Activated T-cell treated with anti-CD3 and anti-CD28 coated beads, Interleukin-2, amount 50 U/mL, for 4 hours (primary cell): ENCODE measurements around the gene TMEM54. TPM values are rescaled to one million over a fixed set of nuclear protein-coding genes. Genes with fewer than 3 reads are reported as not detected.

ENCODE experiments used
- ATAC-seq, 2 donors: fragments of 200-7000 bp; cut with Tn5 transposase; one replicate each; pipeline ENCODE4 v1.10.0; 2021
- DNase-seq: peaks from one replicate; pipeline ENCODE4 v3.0.0-alpha.2; 2020
- H3K27me3 Mint-ChIP-seq: one replicate; pipeline ENCODE4 v1.8.0; 2021; ENCODE audit warnings: low read depth, mixed read lengths
- H3K36me3 Mint-ChIP-seq: one replicate; pipeline ENCODE4 v1.8.0; 2022; ENCODE audit warnings: mixed read lengths; ENCODE audit not compliant: insufficient read depth
- H3K4me1 Mint-ChIP-seq: one replicate; pipeline ENCODE4 v1.8.0; 2021; ENCODE audit warnings: low read depth, mixed read lengths
- H3K4me3 Mint-ChIP-seq: one replicate; pipeline ENCODE4 v1.8.0; 2021; ENCODE audit warnings: mild to moderate bottlenecking, moderate library complexity, mixed read lengths
- H3K9me3 Mint-ChIP-seq: one replicate; pipeline ENCODE4 v1.8.0; 2021; ENCODE audit warnings: mixed read lengths
- total RNA-seq, 3 donors: library from RNA; stranded (reverse); gene quantifications; one replicate each; pipeline ENCODE4 v1.2.1, GENCODE V29; 2021

TMEM54 gene
- total RNA-seq, 3 donors from 2014 or later = 0.61 to 0.89 (median 0.87) TPM

DNA sequence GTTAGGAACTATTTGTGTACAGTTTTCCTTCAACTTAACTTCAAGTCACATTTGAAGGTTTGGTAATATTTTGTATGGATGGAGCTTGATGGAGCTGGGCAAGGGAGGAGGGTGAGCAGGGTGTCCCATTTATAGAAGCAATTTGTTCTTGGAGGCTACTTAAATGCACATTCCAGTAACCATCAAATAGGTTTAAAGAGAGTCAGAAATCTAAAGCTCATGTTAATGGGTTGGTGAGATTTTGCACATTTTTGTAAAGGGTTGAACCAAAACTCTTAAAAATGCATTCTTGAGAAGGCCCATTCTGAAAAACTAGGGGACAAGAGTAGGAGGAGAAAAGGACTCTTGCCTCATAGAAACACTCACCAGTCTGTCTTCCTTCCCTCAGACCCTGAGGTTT is 40.6 kb downstream of the TMEM54 start:
- Mint-ChIP-seq H3K36me3 (peaks cover 29% of the 10 kb centered on the region), H3K27me3 (no peaks in the 10 kb centered on the region), H3K4me1 (no peaks in the 10 kb centered on the region), H3K4me3 (no peak overlapping the region), H3K9me3 (no peaks in the 10 kb centered on the region)
- ATAC-seq (no peak), DNase-seq (no peak)

DNA sequence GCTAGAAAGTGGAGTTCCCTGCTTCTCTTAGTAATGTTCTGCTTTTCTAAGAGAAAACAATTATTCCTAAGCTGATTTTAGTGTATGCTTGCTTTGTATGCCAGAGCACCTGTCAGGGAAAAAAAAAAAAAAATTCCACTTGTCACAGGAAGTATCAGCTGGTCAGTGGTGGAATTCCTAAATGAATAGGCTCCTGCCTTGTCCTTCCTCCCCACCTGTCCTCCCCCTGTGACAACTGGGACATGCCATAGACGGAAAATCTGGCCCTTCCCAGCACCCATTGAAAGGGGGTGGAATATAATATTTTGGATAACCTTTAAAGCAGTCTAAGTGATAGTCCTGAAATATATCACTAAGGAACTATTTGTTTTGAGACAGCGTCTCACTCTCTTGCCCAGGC is 41.3 kb downstream of the TMEM54 start:
- no peak for DNase-seq
- Mint-ChIP-seq H3K9me3 (no peaks in the 10 kb centered on the region), H3K4me1 (no peaks in the 10 kb centered on the region), H3K36me3 (peaks cover 30% of the 10 kb centered on the region), H3K4me3 (no peak overlapping the region), H3K27me3 (no peaks in the 10 kb centered on the region)
- ATAC-seq = no peak

- DNase-seq = no peak
- no peak for ATAC-seq
- no peaks in the 10 kb centered on the region for H3K9me3 Mint-ChIP-seq
- no peaks in the 10 kb centered on the region for H3K4me1 Mint-ChIP-seq
- peaks cover 38% of the 10 kb centered on the region for H3K36me3 Mint-ChIP-seq
- H3K27me3 Mint-ChIP-seq = no peaks in the 10 kb centered on the region
- no peak overlapping the region for H3K4me3 Mint-ChIP-seq
These were observed 42.4 kb downstream of the TMEM54 start for GRCh38 chr1:32858791-32859190.

DNA sequence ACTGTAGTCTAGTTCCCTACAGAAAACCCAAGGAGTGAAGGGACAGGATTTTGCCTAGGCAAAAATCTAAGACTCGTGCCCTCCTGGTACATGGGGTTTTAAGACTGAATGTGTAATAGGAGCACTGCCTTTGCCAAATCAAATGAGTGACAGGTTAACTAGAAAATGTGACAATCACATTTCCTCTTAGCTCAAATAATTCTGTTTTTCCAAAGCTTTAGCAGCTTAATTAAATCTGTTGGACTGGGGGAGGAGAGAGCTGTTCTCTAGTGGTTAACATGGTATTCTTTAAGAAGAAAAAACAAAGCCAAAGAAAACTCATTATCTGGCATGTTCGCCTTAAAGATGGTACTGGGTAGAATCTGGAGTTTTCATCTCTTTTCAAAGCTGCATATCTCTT is 43.1 kb downstream of the TMEM54 start:
- no peaks in the 10 kb centered on the region for H3K27me3 Mint-ChIP-seq
- DNase-seq = no peak
- H3K4me1 Mint-ChIP-seq = no peaks in the 10 kb centered on the region
- ATAC-seq = no peak
- no peaks in the 10 kb centered on the region for H3K9me3 Mint-ChIP-seq
- H3K36me3 Mint-ChIP-seq = peaks cover 35% of the 10 kb centered on the region
- H3K4me3 Mint-ChIP-seq = no peak overlapping the region

DNA sequence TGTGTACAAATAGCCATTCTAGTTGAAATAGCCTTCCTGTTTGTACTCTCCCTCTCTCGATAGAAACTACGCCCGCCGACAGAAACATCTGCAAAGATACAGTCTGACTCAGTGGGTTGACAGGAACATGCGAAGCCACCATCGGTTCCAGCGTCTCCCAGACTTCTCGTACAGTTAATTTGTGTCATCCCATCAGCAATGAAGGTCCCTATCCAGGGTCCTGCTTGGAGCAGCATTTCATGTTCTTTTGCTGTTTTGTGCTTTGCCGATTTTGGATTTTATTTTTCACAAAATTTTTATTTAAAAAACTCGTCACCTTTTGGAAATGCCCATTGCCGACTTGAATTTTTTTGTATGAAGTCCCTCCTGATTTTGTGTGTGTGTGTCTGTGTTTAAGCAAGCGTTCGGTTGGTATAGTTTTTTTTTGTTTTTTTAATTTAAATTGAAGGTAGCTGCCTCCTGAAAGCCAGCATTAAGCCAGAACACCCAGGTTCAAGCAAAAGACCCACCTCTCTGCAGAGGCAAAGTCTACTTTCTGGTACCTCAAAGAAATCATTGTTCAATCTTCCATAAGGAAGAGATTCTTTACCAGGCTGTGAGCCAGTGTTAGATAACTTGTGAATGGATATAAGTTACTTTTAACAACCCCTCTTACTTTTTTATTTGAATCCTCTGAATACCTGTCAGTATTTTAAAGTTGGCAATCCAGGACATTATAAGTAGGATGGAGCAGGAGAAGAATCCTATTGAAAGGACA is 45.1 kb downstream of the TMEM54 start:
- no peak overlapping the region for H3K4me3 Mint-ChIP-seq

GRCh38 chr1:32848354-32849063 is 52.7 kb downstream of the TMEM54 start:
- Mint-ChIP-seq H3K9me3 (no peaks in the 10 kb centered on the region), H3K4me1 (no peaks in the 10 kb centered on the region), H3K27me3 (no peaks in the 10 kb centered on the region), H3K4me3 (no peak overlapping the region), H3K36me3 (peaks cover 11% of the 10 kb centered on the region)
- DNase-seq = no peak
- ATAC-seq = no peak

More for the DNA sequence above, 45.1 kb downstream of the TMEM54 start:
- Mint-ChIP-seq H3K4me1 (no peaks in the 10 kb centered on the region), H3K36me3 (peaks cover 28% of the 10 kb centered on the region), H3K27me3 (no peaks in the 10 kb centered on the region), H3K9me3 (no peaks in the 10 kb centered on the region)
- no peak for ATAC-seq
- DNase-seq = no peak

Other genes with a start within 250 kb of the TMEM54 start
- gene SYNC, start 198.6 kb downstream of the TMEM54 start, total RNA-seq = not detected
- 100 to 1,000 TPM; 243 to 304 (median 264) TPM for gene YARS1, start 84.0 kb downstream of the TMEM54 start, total RNA-seq
- 10 to 100 TPM; 14.9 to 19.6 (median 15.8) TPM for gene S100PBP, start 83.7 kb downstream of the TMEM54 start, total RNA-seq
- not detected for gene FNDC5, start 30.5 kb downstream of the TMEM54 start, total RNA-seq
- gene HPCA, start 14.9 kb downstream of the TMEM54 start, total RNA-seq = not detected
- 10 to 100 TPM; 21.4 to 32.9 (median 23.9) TPM for gene RNF19B, start 63.4 kb upstream of the TMEM54 start, total RNA-seq
- 100 to 1,000 TPM; 320 to 346 (median 334) TPM for gene AK2, start 135.5 kb upstream of the TMEM54 start, total RNA-seq
- gene AZIN2, start 179.8 kb upstream of the TMEM54 start, total RNA-seq = 1 to 10 TPM in 2 of 3 donors, under 1 TPM in 1; 0.30 to 2.2 (median 1.4) TPM